H1 (cell line): ENCODE data around the gene PXMP4. TPM values are rescaled to one million over a fixed set of nuclear protein-coding genes. Genes with fewer than 3 reads are reported as not detected.

Source experiments
- CTCF ChIA-PET: fragments of 300-600 bp; sonication (Branson Sonifier 250); formaldehyde crosslinking; loops from one replicate; lab custom pipeline; 2021; ENCODE audit not compliant: partially characterized antibody; lab: Charles Lee
- POLR2A ChIA-PET: fragments of 300-600 bp; sonication (Branson Sonifier 250); formaldehyde crosslinking; loops from one replicate; lab custom pipeline; 2021; ENCODE audit warnings: inconsistent platforms; ENCODE audit not compliant: partially characterized antibody; lab: Charles Lee
- DNase-seq, 2 experiments: peaks; one replicate each; pipeline versions ENCODE4 v3.0.0 to v3.0.0-alpha.2; 2010 to 2022; ENCODE audit warnings: low spot score in 2 of 2, low read depth in 1 of 2, mixed read lengths in 1 of 2
- FAIRE-seq: peaks from 2 replicates; lab custom pipeline; 2011; peaks lifted over from hg19 to GRCh38; lab: Jason Lieb, UNC
- H2AFZ ChIP-seq: 2 replicates; pipeline ENCODE4 v1.8.1; 2012; ENCODE audit warnings: low read length, inconsistent platforms
- H2AK5ac ChIP-seq: 2 replicates; pipeline ENCODE4 v1.6.1; 2013; ENCODE audit warnings: low read depth, low read length
- H2BK120ac ChIP-seq: replicated peaks from 2 replicates; pipeline ENCODE3; 2013; ENCODE audit warnings: low read depth, low read length, inconsistent platforms
- H2BK12ac ChIP-seq: 2 replicates; pipeline ENCODE4 v1.6.1; 2013; ENCODE audit warnings: low read depth, low read length
- H2BK15ac ChIP-seq: 2 replicates; pipeline ENCODE4 v1.6.1; 2013; ENCODE audit warnings: low read length
- H2BK20ac ChIP-seq: 2 replicates; pipeline ENCODE4 v1.6.1; 2013; ENCODE audit warnings: low read length
- H2BK5ac ChIP-seq: 2 replicates; pipeline ENCODE4 v1.6.1; 2013; ENCODE audit warnings: low read depth, low read length
- H3K14ac ChIP-seq: 2 replicates; pipeline ENCODE4 v1.6.1; 2013; ENCODE audit warnings: inconsistent platforms; ENCODE audit not compliant: insufficient read length
- H3K18ac ChIP-seq: 2 replicates; pipeline ENCODE4 v1.6.1; 2013; ENCODE audit warnings: low read length; ENCODE audit errors: extremely low read depth
- H3K23ac ChIP-seq: 2 replicates; pipeline ENCODE4 v1.6.1; 2013; ENCODE audit warnings: inconsistent platforms; ENCODE audit not compliant: insufficient read length
- H3K23me2 ChIP-seq: 2 replicates; pipeline ENCODE4 v1.6.1; 2013; ENCODE audit warnings: low read depth, low read length
- H3K27ac ChIP-seq: 2 replicates; pipeline ENCODE4 v1.6.1; 2011; ENCODE audit warnings: low read depth, low read length, inconsistent platforms
- H3K27me3 ChIP-seq, 4 experiments: replicated peaks in 1 of 4; 1 replicate in 1 of 4; 2 replicates in 3 of 4; pipeline versions ENCODE4 v1.6.1 to v1.8.1; 2011 to 2013; ENCODE audit warnings: low read length in 3 of 4, mild to moderate bottlenecking in 3 of 4, inconsistent platforms in 2 of 4, mixed read lengths in 2 of 4, moderate library complexity in 1 of 4; ENCODE audit not compliant: control insufficient read depth in 3 of 4, insufficient read depth in 3 of 4; ENCODE audit errors: extremely low read depth in 1 of 4
- H3K36me3 ChIP-seq, 4 experiments: 2 replicates each; pipeline versions ENCODE4 v1.6.1 to v1.8.1; 2011 to 2013; ENCODE audit warnings: mild to moderate bottlenecking in 4 of 4, low read length in 3 of 4, moderate library complexity in 2 of 4, control low read depth in 1 of 4, inconsistent platforms in 1 of 4; ENCODE audit not compliant: insufficient read depth in 4 of 4, control insufficient read depth in 2 of 4
- H3K4ac ChIP-seq: replicated peaks from 2 replicates; pipeline ENCODE3; 2013; ENCODE audit warnings: low read length, low read depth, mixed read lengths, inconsistent platforms; ENCODE audit not compliant: insufficient read length
- H3K4me1 ChIP-seq, 4 experiments: replicated peaks in 1 of 4; 1 replicate in 1 of 4; 2 replicates in 3 of 4; pipeline versions ENCODE4 v1.6.1 to v1.8.1; 2011 to 2013; ENCODE audit warnings: low read length in 3 of 4, inconsistent platforms in 2 of 4, mixed read lengths in 1 of 4; ENCODE audit not compliant: insufficient read depth in 4 of 4, control insufficient read depth in 3 of 4
- H3K4me2 ChIP-seq, 2 experiments: 2 replicates each; pipeline versions ENCODE4 v1.6.1 to v1.8.1; 2011 to 2013; ENCODE audit warnings: low read depth in 2 of 2, low read length in 2 of 2, control low read depth in 1 of 2, inconsistent platforms in 1 of 2, mild to moderate bottlenecking in 1 of 2; ENCODE audit not compliant: insufficient read depth in 1 of 2
- H3K4me3 ChIP-seq, 4 experiments: fragments of 200-600, 300-600 bp in 1 of 4; sonication (generic), shearing (Covaris generic), sonication (Bioruptor Twin) in 1 of 4; 2 replicates each; pipeline versions ENCODE4 v1.5.1 to v1.8.1; 2011 to 2016; ENCODE audit warnings: low read length in 4 of 4, low read depth in 3 of 4, control low read depth in 2 of 4, inconsistent platforms in 2 of 4, mild to moderate bottlenecking in 2 of 4, mixed read lengths in 1 of 4, moderate library complexity in 1 of 4; ENCODE audit not compliant: insufficient read depth in 2 of 4; ENCODE audit errors: extremely low read depth in 1 of 4
- H3K56ac ChIP-seq: replicated peaks from 2 replicates; pipeline ENCODE3; 2013; ENCODE audit warnings: low read depth, mild to moderate bottlenecking, mixed read lengths, low read length, inconsistent platforms; ENCODE audit not compliant: insufficient read length
- H3K79me1 ChIP-seq: 2 replicates; pipeline ENCODE4 v1.6.1; 2013; ENCODE audit warnings: low read depth, low read length, control low read depth
- H3K79me2 ChIP-seq, 2 experiments: 2 replicates each; pipeline versions ENCODE4 v1.6.1 to v1.8.1; 2012 to 2013; ENCODE audit warnings: low read length in 2 of 2, mild to moderate bottlenecking in 2 of 2, inconsistent platforms in 1 of 2; ENCODE audit not compliant: insufficient read depth in 2 of 2, control insufficient read depth in 1 of 2
- H3K9ac ChIP-seq, 4 experiments: replicated peaks in 1 of 4; 1 replicate in 1 of 4; 2 replicates in 3 of 4; pipeline versions ENCODE4 v1.6.1 to v1.8.1; 2011 to 2013; ENCODE audit warnings: low read depth in 3 of 4, low read length in 3 of 4, control low read depth in 2 of 4, mild to moderate bottlenecking in 2 of 4, moderate library complexity in 2 of 4, inconsistent platforms in 1 of 4; ENCODE audit errors: extremely low read depth in 1 of 4
- H3K9me3 ChIP-seq, 2 experiments: 2 replicates each; pipeline versions ENCODE4 v1.6.1 to v1.8.1; 2012 to 2013; ENCODE audit warnings: mild to moderate bottlenecking in 2 of 2, moderate library complexity in 2 of 2, control low read depth in 1 of 2, inconsistent platforms in 1 of 2, low read depth in 1 of 2, low read length in 1 of 2, mixed read lengths in 1 of 2; ENCODE audit not compliant: insufficient read depth in 2 of 2
- H4K20me1 ChIP-seq, 2 experiments: replicated peaks in 1 of 2; 2 replicates each; pipeline versions ENCODE3 to v1.8.1; 2011 to 2013; ENCODE audit warnings: inconsistent platforms in 2 of 2, low read length in 2 of 2, mild to moderate bottlenecking in 1 of 2; ENCODE audit not compliant: insufficient read depth in 2 of 2, control insufficient read depth in 1 of 2
- H4K5ac ChIP-seq: 2 replicates; pipeline ENCODE4 v1.6.1; 2013; ENCODE audit warnings: low read length, low read depth, mixed read lengths, inconsistent platforms; ENCODE audit not compliant: insufficient read length
- H4K8ac ChIP-seq: 2 replicates; pipeline ENCODE4 v1.8.0; 2013; ENCODE audit warnings: mild to moderate bottlenecking, moderate library complexity, low read length, inconsistent platforms; ENCODE audit not compliant: insufficient read depth; ENCODE audit errors: extremely low read depth
- H4K91ac ChIP-seq: replicated peaks from 2 replicates; pipeline ENCODE3; 2013; ENCODE audit warnings: low read length, mixed read lengths, inconsistent platforms; ENCODE audit not compliant: insufficient read length
- HDAC2 ChIP-seq, 2 experiments: fragments of 300-600 bp in 1 of 2; sonication (generic) in 1 of 2; IDR thresholded peaks; 2 replicates each; pipeline ENCODE4 v1.6.1; 2011 to 2012; ENCODE audit warnings: low read depth in 2 of 2, low read length in 2 of 2, mild to moderate bottlenecking in 2 of 2, moderate library complexity in 2 of 2, borderline replicate concordance in 1 of 2, inconsistent platforms in 1 of 2
- NANOG ChIP-seq: IDR thresholded peaks from 2 replicates; pipeline ENCODE4 v1.6.1; 2011; ENCODE audit warnings: low read length, low read depth, mild to moderate bottlenecking, inconsistent platforms; ENCODE audit not compliant: insufficient read depth, poor library complexity, severe bottlenecking
- POLR2AphosphoS5 ChIP-seq: IDR thresholded peaks from 2 replicates; pipeline ENCODE4 v1.6.1; 2011; ENCODE audit warnings: low read depth, low read length
- RXRA ChIP-seq: IDR thresholded peaks from 2 replicates; pipeline ENCODE4 v1.6.1; 2011; ENCODE audit warnings: low read depth, mild to moderate bottlenecking, low read length, moderate library complexity; ENCODE audit not compliant: insufficient read depth
- WGBS, 2 experiments: shearing (Covaris generic) in 1 of 2; methylation state at CpG; one replicate each; pipeline versions ENCODE4 v1.1.6 to v1.1.7; 2013 to 2015; ENCODE audit warnings: low lambda C conversion rate in 2 of 2, mixed read lengths in 2 of 2, inconsistent platforms in 1 of 2, low coverage in 1 of 2, missing lambda C conversion rate in 1 of 2; ENCODE audit not compliant: insufficient replicate concordance in 2 of 2, insufficient coverage in 1 of 2, insufficient read length in 1 of 2; ENCODE audit errors: extremely low coverage in 1 of 2, missing lambda C conversion rate in 1 of 2; 5-methylcytosine and 5-hydroxymethylcytosine counted together
- polyA plus RNA-seq, 7 experiments: library from polyadenylated mRNA; depleted of rRNA in 3 of 7; stranded (reverse) in 5 of 7; unstranded in 2 of 7; fragments of >200 nt in 5 of 7; fragments of 200-250 nt in 2 of 7; gene quantifications; 1 replicate in 5 of 7; 2 replicates in 1 of 7; 4 replicates in 1 of 7; pipeline versions ENCODE4 v1.2.1 to v1.2.3, GENCODE V29; 2011 to 2013; ENCODE audit warnings: missing spikeins in 2 of 7, mixed read lengths in 2 of 7
- total RNA-seq: library from RNA; stranded (reverse); fragmentation: NEBNext Ultra II Directional; extraction: Animal tissue kit (Norgen Biotek cat#: 25700); gene quantifications from 2 replicates; pipeline ENCODE4 v1.2.1, GENCODE V29; 2021

The PXMP4 gene
- total and polyA plus RNA-seq, 2 of the 8 experiments (the other 6 are each of a cell fraction or from before 2014, with no cell fraction given), result 3.3 to 3.4 TPM

DNA sequence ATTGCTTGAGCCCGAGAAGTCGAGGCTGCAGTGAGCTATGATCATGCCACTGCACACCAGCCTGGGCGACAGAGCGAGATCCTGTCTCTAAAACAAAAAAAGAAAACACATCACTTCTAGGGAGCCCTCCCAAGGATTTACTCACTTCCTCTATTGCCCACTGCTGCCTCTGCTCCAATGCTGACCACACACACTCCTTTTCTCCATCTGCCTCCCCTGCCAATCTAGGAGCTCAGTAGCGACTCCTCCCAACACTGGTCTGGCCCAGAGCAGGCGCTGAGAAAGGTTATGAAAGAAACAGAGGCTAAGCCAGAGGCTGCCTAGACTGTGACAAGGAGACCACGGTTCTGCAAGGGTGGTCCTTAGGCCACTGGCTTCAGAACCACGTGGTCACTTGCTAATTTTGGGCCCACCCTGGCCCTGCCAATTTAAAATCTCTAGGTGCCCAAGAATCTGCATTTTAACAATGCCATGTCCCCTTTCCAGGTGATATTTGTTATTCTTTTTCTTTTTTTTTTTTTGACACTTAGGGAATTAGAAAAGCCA, 32.7 kb downstream of the PXMP4 start:
- no peak overlapping the region for H2BK12ac ChIP-seq
- peak overlapping the region in 1 of 2 experiments; percentile 58; a peak in 1 of 4 replicates for H3K4me2 ChIP-seq
- TF ChIP-seq NANOG, result no peak
- no peak for TF ChIP-seq POLR2AphosphoS5
- TF ChIP-seq HDAC2 (IDR thresholded peaks at IDR 0.05; ENCODE audit: borderline replicate concordance in 1 of 2, low read depth in 2 of 2, low read length in 2 of 2), result no peak
- no peak for TF ChIP-seq RXRA
- no peak overlapping the region for H2BK20ac ChIP-seq
- no peak overlapping the region for H4K8ac ChIP-seq
- no peak overlapping the region for H2AK5ac ChIP-seq
- H3K9me3 ChIP-seq, result no peaks in the 10 kb centered on the region
- peaks cover 4 to 25% (median 15%) of the 10 kb centered on the region in 4 experiments for H3K4me1 ChIP-seq
- H3K9ac ChIP-seq, result no peak overlapping the region
- no peak overlapping the region for H2BK120ac ChIP-seq
- H3K23ac ChIP-seq, result no peak overlapping the region
- peaks cover 9% of the 10 kb centered on the region for H3K23me2 ChIP-seq
- no peak for DNase-seq
- H3K18ac ChIP-seq, result no peak overlapping the region
- H3K36me3 ChIP-seq, result peaks cover 0 to 4% (median 0%) of the 10 kb centered on the region in 4 experiments; a peak in 1 of 8 replicates
- peaks cover 12% of the 10 kb centered on the region for H3K79me1 ChIP-seq
- WGBS, 2 experiments, result 91% methylated on average over 8 of the region's 8 CpGs; no CpG with 5 or more reads in 1 of the 2 experiments
- ChIA-PET POLR2A (interaction anchor here (0.7 to 2.1 kb wide), 9 partner anchors 9 to 45 kb away, joined by 3 to 6 read pairs (median 4); partner anchors contain the start of genes ACTL10, PXMP4 and ZNF341), CTCF (interaction anchor here (1.0 to 1.8 kb wide), 3 partner anchors 14 to 54 kb away, joined by 4 to 5 read pairs (median 5); no protein-coding TSS in a partner anchor)
- no peak overlapping the region for H4K5ac ChIP-seq
- no peak overlapping the region for H3K56ac ChIP-seq
- H3K79me2 ChIP-seq, result peaks cover 0 to 32% of the 10 kb centered on the region in 2 experiments; a peak in 3 of 4 replicates
- H4K91ac ChIP-seq, result no peak overlapping the region
- no peak overlapping the region for H3K4me3 ChIP-seq
- no peak for FAIRE-seq
- H3K27me3 ChIP-seq, result peaks cover 0 to 9% (median 2%) of the 10 kb centered on the region in 4 experiments; a peak in 4 of 7 replicates
- H2AFZ ChIP-seq, result no peak overlapping the region
- H2BK5ac ChIP-seq, result no peak overlapping the region
- H2BK15ac ChIP-seq, result no peak overlapping the region
- no peak overlapping the region for H3K27ac ChIP-seq
- no peak overlapping the region for H3K14ac ChIP-seq
- peaks cover 10 to 17% of the 10 kb centered on the region in 2 experiments for H4K20me1 ChIP-seq
- H3K4ac ChIP-seq, result no peak overlapping the region
